HG02938 (cell line): ENCODE measurements around the gene ZNF716.
"Not testable (repeated sequence)": the region's sequence is repeated elsewhere in the genome, so short reads cannot be mapped to it uniquely, and the experiment has no call there.

ENCODE experiments used
- ATAC-seq: cut with Tn5 transposase; IDR thresholded peaks from one replicate; pipeline ENCODE4 v1.9.1; 2021; ENCODE audit warnings: mild to moderate bottlenecking, moderate library complexity; ENCODE audit not compliant: unreplicated experiment

Gene ZNF716

GRCh38 chr7:57449904-57450303 is at the start of gene ZNF716:
Gene ZNF716 (plus strand): TSS chr7:57450177. CDS start chr7:57450289, 112 bp downstream.
- no peak for ATAC-seq

GRCh38 chr7:57400531-57401155 is 49.3 kb upstream of the ZNF716 start:
- no peak for ATAC-seq

- not testable (repeated sequence) for ATAC-seq
Measured at GRCh38 chr7:57403051-57403450, 46.9 kb upstream of the ZNF716 start.

- ATAC-seq = no peak
Measured at GRCh38 chr7:57403601-57404342, 46.2 kb upstream of the ZNF716 start.

GRCh38 chr7:57404343-57404966 is 45.5 kb upstream of the ZNF716 start:
- no peak for ATAC-seq

GRCh38 chr7:57404967-57405421 is 45.0 kb upstream of the ZNF716 start:
- ATAC-seq = no peak

GRCh38 chr7:57407125-57407524 is 42.9 kb upstream of the ZNF716 start:
- ATAC-seq = no peak

GRCh38 chr7:57412168-57412567 is 37.8 kb upstream of the ZNF716 start:
- ATAC-seq = no peak

- ATAC-seq = no peak
Measured at GRCh38 chr7:57412618-57413017, 37.4 kb upstream of the ZNF716 start.

GRCh38 chr7:57413529-57414398 is 36.2 kb upstream of the ZNF716 start:
- no peak for ATAC-seq

- ATAC-seq = no peak
Measured at GRCh38 chr7:57414415-57414814, 35.6 kb upstream of the ZNF716 start.

- ATAC-seq = no peak
Measured at GRCh38 chr7:57414852-57415251, 35.1 kb upstream of the ZNF716 start.

- ATAC-seq = no peak
Measured at GRCh38 chr7:57415326-57415725, 34.7 kb upstream of the ZNF716 start.

- ATAC-seq = no peak
Measured at GRCh38 chr7:57415730-57416129, 34.2 kb upstream of the ZNF716 start.

GRCh38 chr7:57416601-57417358 is 33.2 kb upstream of the ZNF716 start:
- ATAC-seq = no peak

GRCh38 chr7:57417736-57418135 is 32.2 kb upstream of the ZNF716 start:
- ATAC-seq = no peak

- no peak for ATAC-seq
Measured at GRCh38 chr7:57423768-57424167, 26.2 kb upstream of the ZNF716 start.

- no peak for ATAC-seq
Measured at GRCh38 chr7:57424515-57425238, 25.3 kb upstream of the ZNF716 start.

GRCh38 chr7:57425239-57425944 is 24.6 kb upstream of the ZNF716 start:
- ATAC-seq = no peak
